ENCODE results near the gene MED14.

GRCh38 chrX:40617566-40617965 lies 117.8 kb downstream of the MED14 start:
- no peak for TF ChIP-seq CTCF (IDR thresholded peaks at IDR 0.05)
- TF ChIP-seq FOXJ3 (CRISPR knock-in tag; IDR thresholded peaks at IDR 0.05; ENCODE audit: borderline replicate concordance), result no peak
- no peak for TF ChIP-seq ZBTB21 (CRISPR knock-in tag; IDR thresholded peaks at IDR 0.05; ENCODE audit: borderline replicate concordance)
- no peak for TF ChIP-seq MAX (CRISPR knock-in tag; IDR thresholded peaks at IDR 0.05)
- no peak for TF ChIP-seq JUN (CRISPR knock-in tag; IDR thresholded peaks at IDR 0.05)

All from WTC11 (cell line).